ENCODE measurements around the gene CBX7.

GRCh38 chr22:39151329-39151975 is 1.0 kb downstream of the CBX7 start:
- no peak for TF ChIP-seq CTCF (conservative IDR thresholded peaks at IDR 0.05 in 1 of 2, IDR thresholded peaks at IDR 0.05 in 1 of 2; ENCODE audit: low read depth in 1 of 2, low read length in 2 of 2)
- TF ChIP-seq EZH2 (IDR thresholded peaks at IDR 0.05; ENCODE audit: low read length, missing control alignments), result no peak
